ENCODE measurements around the gene ELF2. TPM values are rescaled to one million over a fixed set of nuclear protein-coding genes. Genes with fewer than 3 reads are reported as not detected.

ELF2 gene
- polyA plus RNA-seq, 3 donors, result 14.0 to 34.3 (median 18.9) TPM

- Mint-ChIP-seq H3K36me3 (peaks cover 28 to 46% of the 10 kb centered on the region in 2 donors), H3K27ac (peak overlapping the region in 3 of 7 donors; percentile 10 to 50 (median 14)), H3K9me3 (no peaks in the 10 kb centered on the region), H3K4me3 (no peak overlapping the region), H3K4me1 (peaks cover 18% of the 10 kb centered on the region), H3K27me3 (ENCODE audit: low read depth in 3 of 3) (peaks cover 0 to 2% (median 0%) of the 10 kb centered on the region in 3 donors)
- no peak overlapping the region for H3K4me3 ChIP-seq (replicated peaks in 1 of 3; ENCODE audit: low read depth in 2 of 3, low read length in 3 of 3)
- H3K36me3 ChIP-seq (replicated peaks in 1 of 2; ENCODE audit: control insufficient read depth in 1 of 2, insufficient read depth in 2 of 2, low read length in 2 of 2), result peaks cover 14 to 62% of the 10 kb centered on the region in 2 donors
- peak overlapping the region in 1 of 2 donors; percentile 6 for H3K27ac ChIP-seq (ENCODE audit: low read depth in 1 of 2, low read length in 2 of 2)
- peaks cover 100% of the 10 kb centered on the region for H3K79me2 ChIP-seq (ENCODE audit: insufficient read depth, low read length)
- intact Hi-C loops (cut with micrococcal nuclease), result no loop called here
- no peak for DNase-seq
- H3K9ac ChIP-seq (ENCODE audit: insufficient read depth, low read length, poor library complexity, severe bottlenecking), result no peak overlapping the region
- TF ChIP-seq, protein P1, sequence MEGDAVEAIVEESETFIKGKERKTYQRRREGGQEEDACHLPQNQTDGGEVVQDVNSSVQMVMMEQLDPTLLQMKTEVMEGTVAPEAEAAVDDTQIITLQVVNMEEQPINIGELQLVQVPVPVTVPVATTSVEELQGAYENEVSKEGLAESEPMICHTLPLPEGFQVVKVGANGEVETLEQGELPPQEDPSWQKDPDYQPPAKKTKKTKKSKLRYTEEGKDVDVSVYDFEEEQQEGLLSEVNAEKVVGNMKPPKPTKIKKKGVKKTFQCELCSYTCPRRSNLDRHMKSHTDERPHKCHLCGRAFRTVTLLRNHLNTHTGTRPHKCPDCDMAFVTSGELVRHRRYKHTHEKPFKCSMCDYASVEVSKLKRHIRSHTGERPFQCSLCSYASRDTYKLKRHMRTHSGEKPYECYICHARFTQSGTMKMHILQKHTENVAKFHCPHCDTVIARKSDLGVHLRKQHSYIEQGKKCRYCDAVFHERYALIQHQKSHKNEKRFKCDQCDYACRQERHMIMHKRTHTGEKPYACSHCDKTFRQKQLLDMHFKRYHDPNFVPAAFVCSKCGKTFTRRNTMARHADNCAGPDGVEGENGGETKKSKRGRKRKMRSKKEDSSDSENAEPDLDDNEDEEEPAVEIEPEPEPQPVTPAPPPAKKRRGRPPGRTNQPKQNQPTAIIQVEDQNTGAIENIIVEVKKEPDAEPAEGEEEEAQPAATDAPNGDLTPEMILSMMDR (IDR thresholded peaks at IDR 0.05), result no peak
- no peak overlapping the region for H3K4me2 ChIP-seq (replicated peaks; ENCODE audit: extremely low read depth, low read length, poor library complexity, severe bottlenecking)
- H3K27me3 ChIP-seq (ENCODE audit: control insufficient read depth in 2 of 2, insufficient read depth in 2 of 2, low read length in 2 of 2), result no peaks in the 10 kb centered on the region
- no peaks in the 10 kb centered on the region for H3K9me3 ChIP-seq (replicated peaks in 1 of 2; ENCODE audit: control insufficient read depth in 1 of 2, insufficient read depth in 1 of 2, low read length in 2 of 2)
- peaks cover 91% of the 10 kb centered on the region for H4K20me1 ChIP-seq (ENCODE audit: insufficient read depth, low read length)
- WGBS (ENCODE audit: insufficient coverage), result no CpG with 5 or more reads among the region's 1 CpG
- no peak overlapping the region for H2AFZ ChIP-seq (ENCODE audit: insufficient read depth, low read depth, low read length, poor library complexity, severe bottlenecking)
- H3K4me1 ChIP-seq (ENCODE audit: control insufficient read depth in 1 of 2, insufficient read depth in 2 of 2, low read length in 2 of 2), result no peaks in the 10 kb centered on the region
Measured at GRCh38 chr4:139038874-139039443, 138.1 kb downstream of the ELF2 start.

DNA sequence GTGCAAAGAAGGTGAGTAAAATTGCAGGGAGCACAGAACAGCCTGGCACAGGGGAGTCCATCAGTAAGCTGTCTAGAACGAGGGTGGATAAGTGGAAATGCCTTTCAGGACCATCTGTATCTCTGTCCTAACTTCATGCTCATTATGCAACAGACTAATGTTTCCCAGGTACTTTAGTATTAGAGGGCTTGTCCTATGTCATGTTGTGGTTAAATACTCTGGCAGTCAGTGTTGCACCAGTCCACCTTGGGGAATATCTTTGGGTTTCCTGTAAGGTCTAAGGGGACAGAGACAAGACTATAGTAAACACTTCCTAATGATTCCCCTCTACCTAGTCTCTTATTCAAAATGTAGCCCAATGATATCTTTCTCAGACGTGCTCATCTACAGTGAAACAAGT lies 140.1 kb downstream of the ELF2 start:
- TF ChIP-seq, protein P1 (IDR thresholded peaks at IDR 0.05), result no peak
- H4K20me1 ChIP-seq (ENCODE audit: insufficient read depth, low read length), result peaks cover 91% of the 10 kb centered on the region
- intact Hi-C loops (cut with micrococcal nuclease), result no loop called here
- WGBS (ENCODE audit: insufficient coverage), result no CpG with 5 or more reads among the region's 2 CpGs
- no peak overlapping the region for H2AFZ ChIP-seq (ENCODE audit: insufficient read depth, low read depth, low read length, poor library complexity, severe bottlenecking)
- no peaks in the 10 kb centered on the region for H3K4me1 ChIP-seq (ENCODE audit: control insufficient read depth in 1 of 2, insufficient read depth in 2 of 2, low read length in 2 of 2)
- DNase-seq, result no peak
- H3K4me3 ChIP-seq (replicated peaks in 1 of 3; ENCODE audit: low read depth in 2 of 3, low read length in 3 of 3), result no peak overlapping the region
- H3K27ac ChIP-seq (ENCODE audit: low read depth in 1 of 2, low read length in 2 of 2), result peak overlapping the region in 1 of 2 donors; percentile 9
- no peaks in the 10 kb centered on the region for H3K27me3 ChIP-seq (ENCODE audit: control insufficient read depth in 2 of 2, insufficient read depth in 2 of 2, low read length in 2 of 2)
- H3K79me2 ChIP-seq (ENCODE audit: insufficient read depth, low read length), result peaks cover 100% of the 10 kb centered on the region
- H3K27ac Mint-ChIP-seq, result peak overlapping the region in 4 of 7 donors; percentile 8 to 75 (median 24)
- H3K27me3 Mint-ChIP-seq (ENCODE audit: low read depth in 3 of 3), result peaks cover 0 to 2% (median 0%) of the 10 kb centered on the region in 3 donors
- no peaks in the 10 kb centered on the region for H3K9me3 Mint-ChIP-seq
- peaks cover 25% of the 10 kb centered on the region for H3K4me1 Mint-ChIP-seq
- H3K9me3 ChIP-seq (replicated peaks in 1 of 2; ENCODE audit: control insufficient read depth in 1 of 2, insufficient read depth in 1 of 2, low read length in 2 of 2), result no peaks in the 10 kb centered on the region
- peaks cover 8 to 43% of the 10 kb centered on the region in 2 donors for H3K36me3 ChIP-seq (replicated peaks in 1 of 2; ENCODE audit: control insufficient read depth in 1 of 2, insufficient read depth in 2 of 2, low read length in 2 of 2)
- H3K4me2 ChIP-seq (replicated peaks; ENCODE audit: extremely low read depth, low read length, poor library complexity, severe bottlenecking), result no peak overlapping the region
- H3K36me3 Mint-ChIP-seq, result peaks cover 20 to 31% of the 10 kb centered on the region in 2 donors
- H3K4me3 Mint-ChIP-seq, result no peak overlapping the region
- H3K9ac ChIP-seq (ENCODE audit: insufficient read depth, low read length, poor library complexity, severe bottlenecking), result no peak overlapping the region
